ENCODE results near the gene NHEJ1. TPM values are rescaled to one million over a fixed set of nuclear protein-coding genes. Genes with fewer than 3 reads are reported as not detected.

The NHEJ1 gene
- total RNA-seq, 3 donors from 2014 or later, result 13.4 to 19.8 (median 17.6) TPM

- no peak for TF ChIP-seq POLR2A (IDR thresholded peaks at IDR 0.05)
- no peak for TF ChIP-seq POLR2AphosphoS5 (IDR thresholded peaks at IDR 0.05)
- no peak for TF ChIP-seq CTCF (IDR thresholded peaks at IDR 0.05)
- no peak for DNase-seq (ENCODE audit: low spot score in 2 of 2)
- no peaks in the 10 kb centered on the region for H3K9me3 ChIP-seq
Measured at GRCh38 chr2:219081096-219081495, 79.5 kb downstream of the NHEJ1 start.

GRCh38 chr2:219079417-219079816, 81.2 kb downstream of the NHEJ1 start:
- Histone ChIP-seq H3K36me3 (no peaks in the 10 kb centered on the region), H3K27me3 (no peaks in the 10 kb centered on the region), H3K4me1 (no peaks in the 10 kb centered on the region), H3K9me3 (no peaks in the 10 kb centered on the region), H3K4me3 (no peak overlapping the region), H3K27ac (no peak overlapping the region)
- DNase-seq (ENCODE audit: low spot score in 2 of 2), result no peak
- no peak for TF ChIP-seq CTCF (IDR thresholded peaks at IDR 0.05)
- no peak for TF ChIP-seq POLR2AphosphoS5 (IDR thresholded peaks at IDR 0.05)
- TF ChIP-seq POLR2A (IDR thresholded peaks at IDR 0.05), result no peak
- intact Hi-C loops (cut with DNase I; ENCODE audit: low total_unique reads), result no loop called here

More at GRCh38 chr2:219081096-219081495, 79.5 kb downstream of the NHEJ1 start:
- Histone ChIP-seq H3K4me1 (no peaks in the 10 kb centered on the region), H3K27ac (no peak overlapping the region), H3K27me3 (no peaks in the 10 kb centered on the region), H3K4me3 (no peak overlapping the region), H3K36me3 (no peaks in the 10 kb centered on the region)
- intact Hi-C loops (cut with DNase I; ENCODE audit: low total_unique reads), result no loop called here

GRCh38 chr2:219078951-219079350, 81.7 kb downstream of the NHEJ1 start:
- no peaks in the 10 kb centered on the region for H3K4me1 ChIP-seq
- H3K27ac ChIP-seq, result no peak overlapping the region
- intact Hi-C loops (cut with DNase I; ENCODE audit: low total_unique reads), result no loop called here
- no peak for TF ChIP-seq CTCF (IDR thresholded peaks at IDR 0.05)
- TF ChIP-seq POLR2A (IDR thresholded peaks at IDR 0.05), result no peak
- no peak for TF ChIP-seq POLR2AphosphoS5 (IDR thresholded peaks at IDR 0.05)
- no peaks in the 10 kb centered on the region for H3K36me3 ChIP-seq
- H3K9me3 ChIP-seq, result no peaks in the 10 kb centered on the region
- H3K27me3 ChIP-seq, result no peaks in the 10 kb centered on the region
- no peak overlapping the region for H3K4me3 ChIP-seq
- no peak for DNase-seq (ENCODE audit: low spot score in 2 of 2)

GRCh38 chr2:219078126-219078525, 82.5 kb downstream of the NHEJ1 start:
- TF ChIP-seq POLR2AphosphoS5 (IDR thresholded peaks at IDR 0.05), result no peak
- no peak for TF ChIP-seq CTCF (IDR thresholded peaks at IDR 0.05)
- no peak for TF ChIP-seq POLR2A (IDR thresholded peaks at IDR 0.05)
- intact Hi-C loops (cut with DNase I; ENCODE audit: low total_unique reads), result no loop called here
- H3K9me3 ChIP-seq, result no peaks in the 10 kb centered on the region
- H3K36me3 ChIP-seq, result no peaks in the 10 kb centered on the region
- no peak overlapping the region for H3K27ac ChIP-seq
- H3K27me3 ChIP-seq, result no peaks in the 10 kb centered on the region
- H3K4me3 ChIP-seq, result no peak overlapping the region
- no peaks in the 10 kb centered on the region for H3K4me1 ChIP-seq
- DNase-seq (ENCODE audit: low spot score in 2 of 2), result no peak

- H3K4me3 ChIP-seq, result no peak overlapping the region
- DNase-seq (ENCODE audit: low spot score in 2 of 2), result no peak
- H3K36me3 ChIP-seq, result no peaks in the 10 kb centered on the region
- intact Hi-C loops (cut with DNase I; ENCODE audit: low total_unique reads), result no loop called here
- H3K9me3 ChIP-seq, result no peaks in the 10 kb centered on the region
- TF ChIP-seq POLR2AphosphoS5 (IDR thresholded peaks at IDR 0.05) (no peak), CTCF (IDR thresholded peaks at IDR 0.05) (no peak), POLR2A (IDR thresholded peaks at IDR 0.05) (no peak)
- no peaks in the 10 kb centered on the region for H3K27me3 ChIP-seq
- no peak overlapping the region for H3K27ac ChIP-seq
- no peaks in the 10 kb centered on the region for H3K4me1 ChIP-seq
Measured at GRCh38 chr2:219076253-219076652, 84.4 kb downstream of the NHEJ1 start.
